Coronary artery (tissue), 2 donors: ENCODE measurements around the gene RASAL3.

Experiments
- DNase-seq: peaks from one replicate; pipeline ENCODE4 v3.0.0-alpha.2; 2017; ENCODE audit warnings: low spot score
- H3K27ac ChIP-seq, 2 donors: fragments of 200-600 bp; sonication (generic); one replicate each; pipeline ENCODE4 v1.5.1; 2016 to 2019
- H3K4me3 ChIP-seq: fragments of 200-600 bp; sonication (generic); 2 replicates; pipeline ENCODE4 v1.5.1; 2016; ENCODE audit warnings: mild to moderate bottlenecking, moderate library complexity
- CTCF ChIP-seq: fragments of 200-600 bp; sonication (generic); IDR thresholded peaks from one replicate; pipeline ENCODE4 v1.5.1; 2019; ENCODE audit warnings: antibody characterized with exemption

The RASAL3 gene

GRCh38 chr19:15429825-15430467, 34.4 kb downstream of the RASAL3 start:
- TF ChIP-seq CTCF: no peak
- Histone ChIP-seq H3K4me3 (no peak overlapping the region), H3K27ac (no peak overlapping the region)
- no peak for DNase-seq

GRCh38 chr19:15428956-15429824, 35.2 kb downstream of the RASAL3 start:
- no peak overlapping the region for H3K4me3 ChIP-seq
- H3K27ac ChIP-seq: no peak overlapping the region
- TF ChIP-seq CTCF: no peak
- DNase-seq: no peak

GRCh38 chr19:15427991-15428471, 36.3 kb downstream of the RASAL3 start:
- H3K27ac ChIP-seq: no peak overlapping the region
- no peak for DNase-seq
- H3K4me3 ChIP-seq: no peak overlapping the region
- TF ChIP-seq CTCF: no peak

GRCh38 chr19:15427350-15427700, 37.0 kb downstream of the RASAL3 start:
- no peak overlapping the region for H3K4me3 ChIP-seq
- no peak for TF ChIP-seq CTCF
- no peak for DNase-seq
- H3K27ac ChIP-seq: no peak overlapping the region

- DNase-seq: no peak
- no peak for TF ChIP-seq CTCF
Observed at GRCh38 chr19:15426485-15427349, 37.6 kb downstream of the RASAL3 start.

GRCh38 chr19:15425321-15425950, 38.9 kb downstream of the RASAL3 start:
- no peak overlapping the region for H3K27ac ChIP-seq
- no peak for TF ChIP-seq CTCF

More at GRCh38 chr19:15426485-15427349, 37.6 kb downstream of the RASAL3 start:
- H3K4me3 ChIP-seq: no peak overlapping the region
- no peak overlapping the region for H3K27ac ChIP-seq

More at GRCh38 chr19:15425321-15425950, 38.9 kb downstream of the RASAL3 start:
- no peak overlapping the region for H3K4me3 ChIP-seq
- no peak for DNase-seq
